GM19395 (cell line): ENCODE data around the gene ANKRD9.
"Not testable (repeated sequence)": the region's sequence is repeated elsewhere in the genome, so short reads cannot be mapped to it uniquely, and the experiment has no call there.

ENCODE experiments used
- ATAC-seq: cut with Tn5 transposase; IDR thresholded peaks from one replicate; pipeline ENCODE4 v1.9.1; 2021; ENCODE audit warnings: mild to moderate bottlenecking, moderate library complexity; ENCODE audit not compliant: unreplicated experiment

Gene ANKRD9

GRCh38 chr14:102538602-102539543 is 29.3 kb upstream of the ANKRD9 start:
- ATAC-seq, result no peak

GRCh38 chr14:102537981-102538601 is 28.5 kb upstream of the ANKRD9 start:
- ATAC-seq, result no peak

GRCh38 chr14:102532204-102532658 is 22.7 kb upstream of the ANKRD9 start:
- ATAC-seq, result no peak

GRCh38 chr14:102530828-102531478 is 21.4 kb upstream of the ANKRD9 start:
- no peak for ATAC-seq

GRCh38 chr14:102528431-102529170 is 19.0 kb upstream of the ANKRD9 start:
- no peak for ATAC-seq

- ATAC-seq, result no peak
These were observed 16.4 kb upstream of the ANKRD9 start for GRCh38 chr14:102525929-102526497.

- peak; percentile 27 for ATAC-seq
These were observed 15.8 kb upstream of the ANKRD9 start for GRCh38 chr14:102525219-102525928.

GRCh38 chr14:102524451-102525218 is 15.1 kb upstream of the ANKRD9 start:
- ATAC-seq, result peak; percentile 96

- ATAC-seq, result no peak
These were observed 14.2 kb upstream of the ANKRD9 start for GRCh38 chr14:102523569-102524450.

GRCh38 chr14:102523200-102523568 is 13.6 kb upstream of the ANKRD9 start:
- no peak for ATAC-seq

GRCh38 chr14:102519709-102520108 is 10.1 kb upstream of the ANKRD9 start:
- not testable (repeated sequence) for ATAC-seq

- no peak for ATAC-seq
These were observed 8.6 kb upstream of the ANKRD9 start for GRCh38 chr14:102518063-102518648.

GRCh38 chr14:102517392-102518062 is 8.0 kb upstream of the ANKRD9 start:
- no peak for ATAC-seq

GRCh38 chr14:102516531-102517391 is 7.2 kb upstream of the ANKRD9 start:
- ATAC-seq, result peak; percentile 66

- no peak for ATAC-seq
These were observed 5.6 kb upstream of the ANKRD9 start for GRCh38 chr14:102514987-102515733.
